ACC112 (cell line): ENCODE data around the gene PPARD.

ENCODE experiments used
- H2AFZ ChIP-seq: fragments of 200-600 bp; sonication (generic); one replicate; pipeline ENCODE4 v1.6.0; 2017; ENCODE audit warnings: antibody characterized with exemption, low read length; ENCODE audit not compliant: unreplicated experiment
- H3K27ac ChIP-seq: fragments of 200-600 bp; sonication (generic); 2 replicates; pipeline ENCODE4 v1.5.1; 2014; ENCODE audit warnings: low read depth, mild to moderate bottlenecking, antibody characterized with exemption, low read length, moderate library complexity
- H3K27me3 ChIP-seq: fragments of 200-600 bp; sonication (generic); 2 replicates; pipeline ENCODE4 v1.6.1; 2014; ENCODE audit warnings: mild to moderate bottlenecking, antibody characterized with exemption, low read length, moderate library complexity, mixed read lengths; ENCODE audit not compliant: insufficient read depth
- H3K36me3 ChIP-seq: fragments of 200-600 bp; sonication (generic); 2 replicates; pipeline ENCODE4 v1.6.1; 2016; ENCODE audit warnings: mild to moderate bottlenecking, antibody characterized with exemption, low read length, moderate library complexity, mixed read lengths; ENCODE audit not compliant: insufficient read depth
- H3K4me1 ChIP-seq: fragments of 200-600 bp; sonication (generic); one replicate; pipeline ENCODE4 v1.6.1; 2016; ENCODE audit warnings: low read length, mixed read lengths; ENCODE audit not compliant: insufficient read depth, unreplicated experiment, control insufficient read depth
- H3K4me3 ChIP-seq: fragments of 200-600 bp; sonication (generic); 2 replicates; pipeline ENCODE4 v1.5.1; 2014; ENCODE audit warnings: mild to moderate bottlenecking, low read depth, low read length
- H3K79me2 ChIP-seq: fragments of 200-600 bp; sonication (generic); one replicate; pipeline ENCODE4 v1.6.0; 2016; ENCODE audit warnings: low read length; ENCODE audit not compliant: control insufficient read depth, unreplicated experiment, insufficient read depth

The PPARD gene

GRCh38 chr6:35342258-35343091, at the start of gene PPARD:
Gene PPARD, plus strand, starts transcription at chr6:35342558. Its CDS starts 68,530 bp downstream, at chr6:35411088.
- H2AFZ ChIP-seq, result peak within 1 kb of the TSS; percentile 57

GRCh38 chr6:35293681-35294080, 48.7 kb upstream of the PPARD start:
- no peaks in the 10 kb centered on the region for H3K27me3 ChIP-seq
- H2AFZ ChIP-seq, result no peak overlapping the region
- no peaks in the 10 kb centered on the region for H3K4me1 ChIP-seq
- no peaks in the 10 kb centered on the region for H3K36me3 ChIP-seq
- H3K79me2 ChIP-seq, result no peaks in the 10 kb centered on the region
- no peak overlapping the region for H3K27ac ChIP-seq
- H3K4me3 ChIP-seq, result no peak overlapping the region

More at GRCh38 chr6:35342258-35343091, at the start of gene PPARD:
- peaks cover 13% of the 10 kb centered on the region for H3K4me1 ChIP-seq
- H3K79me2 ChIP-seq, result peaks cover 46% of the 10 kb centered on the region
- peaks cover 5% of the 10 kb centered on the region; the same call in 1 of the 2 replicates for H3K27me3 ChIP-seq
- H3K36me3 ChIP-seq, result no peaks in the 10 kb centered on the region
- H3K4me3 ChIP-seq, result peak within 1 kb of the TSS; percentile 98
- H3K27ac ChIP-seq, result peak within 1 kb of the TSS; percentile 59

- no peak overlapping the region for H2AFZ ChIP-seq
- no peaks in the 10 kb centered on the region for H3K79me2 ChIP-seq
- H3K27ac ChIP-seq, result no peak overlapping the region
- H3K27me3 ChIP-seq, result no peaks in the 10 kb centered on the region
- no peak overlapping the region for H3K4me3 ChIP-seq
- H3K4me1 ChIP-seq, result no peaks in the 10 kb centered on the region
- H3K36me3 ChIP-seq, result no peaks in the 10 kb centered on the region
Measured at GRCh38 chr6:35294308-35294945, 47.9 kb upstream of the PPARD start.

- Histone ChIP-seq H3K79me2 (no peaks in the 10 kb centered on the region), H3K27ac (no peak overlapping the region), H3K4me3 (no peak overlapping the region), H3K27me3 (no peaks in the 10 kb centered on the region), H2AFZ (no peak overlapping the region), H3K36me3 (no peaks in the 10 kb centered on the region), H3K4me1 (no peaks in the 10 kb centered on the region)
Measured at GRCh38 chr6:35295036-35295435, 47.3 kb upstream of the PPARD start.

- H3K36me3 ChIP-seq, result no peaks in the 10 kb centered on the region
- no peak overlapping the region for H2AFZ ChIP-seq
- H3K27me3 ChIP-seq, result no peaks in the 10 kb centered on the region
- H3K4me3 ChIP-seq, result no peak overlapping the region
- H3K27ac ChIP-seq, result no peak overlapping the region
- H3K4me1 ChIP-seq, result no peaks in the 10 kb centered on the region
- no peaks in the 10 kb centered on the region for H3K79me2 ChIP-seq
Measured at GRCh38 chr6:35295521-35296315, 46.6 kb upstream of the PPARD start.

- H3K4me1 ChIP-seq, result no peaks in the 10 kb centered on the region
- no peak overlapping the region for H3K4me3 ChIP-seq
- no peak overlapping the region for H2AFZ ChIP-seq
- H3K36me3 ChIP-seq, result no peaks in the 10 kb centered on the region
- H3K79me2 ChIP-seq, result no peaks in the 10 kb centered on the region
- H3K27ac ChIP-seq, result no peak overlapping the region
- no peaks in the 10 kb centered on the region for H3K27me3 ChIP-seq
Measured at GRCh38 chr6:35296931-35297600, 45.3 kb upstream of the PPARD start.

GRCh38 chr6:35297601-35298481, 44.5 kb upstream of the PPARD start, which contains the start of gene DEF6:
Gene DEF6, plus strand, starts transcription at chr6:35297818. Its CDS starts 39 bp downstream, at chr6:35297857.
- no peaks in the 10 kb centered on the region for H3K36me3 ChIP-seq
- peaks cover 4% of the 10 kb centered on the region for H3K4me1 ChIP-seq
- no peak within 1 kb of the TSS for H3K27ac ChIP-seq
- H3K27me3 ChIP-seq, result no peaks in the 10 kb centered on the region
- H3K4me3 ChIP-seq, result no peak within 1 kb of the TSS
- no peaks in the 10 kb centered on the region for H3K79me2 ChIP-seq
- no peak within 1 kb of the TSS for H2AFZ ChIP-seq

GRCh38 chr6:35298625-35299140, 43.7 kb upstream of the PPARD start:
- Histone ChIP-seq H3K36me3 (no peaks in the 10 kb centered on the region), H3K4me1 (peaks cover 9% of the 10 kb centered on the region), H3K79me2 (no peaks in the 10 kb centered on the region), H3K4me3 (no peak overlapping the region), H3K27me3 (no peaks in the 10 kb centered on the region), H3K27ac (no peak overlapping the region), H2AFZ (no peak overlapping the region)

- H3K79me2 ChIP-seq, result no peaks in the 10 kb centered on the region
- H3K36me3 ChIP-seq, result no peaks in the 10 kb centered on the region
- no peak overlapping the region for H3K27ac ChIP-seq
- H3K4me3 ChIP-seq, result no peak overlapping the region
- no peak overlapping the region for H2AFZ ChIP-seq
- peaks cover 9% of the 10 kb centered on the region for H3K4me1 ChIP-seq
- H3K27me3 ChIP-seq, result no peaks in the 10 kb centered on the region
Measured at GRCh38 chr6:35299674-35300073, 42.7 kb upstream of the PPARD start.
